Left lung (tissue), 10 donors: ENCODE measurements around the gene SYT6. TPM values are rescaled to one million over a fixed set of nuclear protein-coding genes. Genes with fewer than 3 reads are reported as not detected.
"Not testable (repeated sequence)": the region's sequence is repeated elsewhere in the genome, so short reads cannot be mapped to it uniquely, and the experiment has no call there.

Source experiments
- ATAC-seq: fragments of 200-7000 bp; cut with Tn5 transposase; one replicate; pipeline ENCODE4 v1.9.1; 2020; ENCODE audit warnings: moderate library complexity
- DNase-seq, 4 donors: peaks; one replicate each; pipeline ENCODE4 v3.0.0-alpha.2; 2013 to 2020
- H3K27ac ChIP-seq, 2 donors: fragments of 200-600 bp; sonication (generic) in 1 of 2; one replicate each; pipeline versions ENCODE4 v1.5.0 to v1.8.0; 2020 to 2021
- H3K27me3 ChIP-seq, 2 donors: fragments of 200-600 bp; sonication (generic) in 1 of 2; one replicate each; pipeline versions ENCODE4 v1.5.0 to v1.8.0; 2020 to 2021
- H3K36me3 ChIP-seq, 2 donors: fragments of 200-600 bp; sonication (generic) in 1 of 2; one replicate each; pipeline versions ENCODE4 v1.5.0 to v1.8.0; 2020 to 2021
- H3K4me1 ChIP-seq, 2 donors: fragments of 200-600 bp; one replicate each; pipeline ENCODE4 v1.8.0; 2021
- H3K4me3 ChIP-seq, 2 donors: fragments of 200-600 bp; sonication (generic) in 1 of 2; one replicate each; pipeline versions ENCODE4 v1.5.0 to v1.8.0; 2020 to 2021; ENCODE audit warnings: mild to moderate bottlenecking in 1 of 2
- H3K9me3 ChIP-seq, 2 donors: fragments of 200-600 bp; sonication (generic) in 1 of 2; one replicate each; pipeline versions ENCODE4 v1.5.0 to v1.8.0; 2020 to 2021
- CTCF ChIP-seq, 2 donors: fragments of 200-600 bp; sonication (generic) in 1 of 2; IDR thresholded peaks; one replicate each; pipeline versions ENCODE4 v1.5.0 to v1.8.0; 2021; ENCODE audit warnings: antibody characterized with exemption in 2 of 2
- intact Hi-C, 2 donors: fragments of 100-400 bp; cut with DNase I; formaldehyde crosslinking; loops; one replicate each; pipeline versions ENCODE4 v1.11.2 to v1.14.2; 2022
- polyA plus RNA-seq, 6 donors: library from polyadenylated mRNA; unstranded; fragments of 120-200 nt; gene quantifications; one replicate each; pipeline ENCODE4 v1.2.1, GENCODE V29; 2013; ENCODE audit not compliant: insufficient read length in 6 of 6
- total RNA-seq, 2 donors: library from RNA; stranded (reverse); fragmentation: NEBNext Ultra II Directional; extraction: Animal tissue kit (Norgen Biotek cat#: 25700); gene quantifications; one replicate each; pipeline ENCODE4 v1.2.1, GENCODE V29; 2021
- donor health status: DM: no; HTN: yes; CAD: no.
- donor health status: DM: no; HTN: no; CAD: no.

Gene SYT6
- total and polyA plus RNA-seq, 8 donors, result 10.9 to 21.9 (median 12.6) TPM; not detected in 2

GRCh38 chr1:114061121-114061830 is 92.4 kb downstream of the SYT6 start:
- ATAC-seq (no peak), DNase-seq (no peak)
- Histone ChIP-seq H3K27ac (no peak overlapping the region), H3K27me3 (no peaks in the 10 kb centered on the region), H3K36me3 (no peaks in the 10 kb centered on the region), H3K9me3 (peaks cover 0 to 20% of the 10 kb centered on the region in 2 donors), H3K4me3 (no peak overlapping the region), H3K4me1 (no peaks in the 10 kb centered on the region)
- TF ChIP-seq CTCF (IDR thresholded peaks at IDR 0.05), result no peak
- intact Hi-C loops, result no loop called here

- DNase-seq, H3K27me3 ChIP-seq, H3K27ac ChIP-seq, intact Hi-C loops, H3K4me1 ChIP-seq, ATAC-seq, H3K36me3 ChIP-seq, H3K4me3 ChIP-seq: not testable (repeated sequence)
- peaks cover 0 to 20% of the 10 kb centered on the region in 2 donors for H3K9me3 ChIP-seq
Measured at GRCh38 chr1:114058236-114058635, 95.4 kb downstream of the SYT6 start.

- Histone ChIP-seq H3K27me3 (no peaks in the 10 kb centered on the region), H3K27ac (no peak overlapping the region), H3K9me3 (peaks cover 0 to 9% of the 10 kb centered on the region in 2 donors), H3K4me3 (no peak overlapping the region), H3K36me3 (no peaks in the 10 kb centered on the region), H3K4me1 (no peaks in the 10 kb centered on the region)
- intact Hi-C loops, result no loop called here
- ATAC-seq (no peak), DNase-seq (no peak)
- TF ChIP-seq CTCF (IDR thresholded peaks at IDR 0.05), result no peak
Measured at GRCh38 chr1:114054148-114054547, 99.5 kb downstream of the SYT6 start.

GRCh38 chr1:114048232-114048631 is 105.4 kb downstream of the SYT6 start:
- Histone ChIP-seq H3K4me3 (no peak overlapping the region), H3K9me3 (no peaks in the 10 kb centered on the region), H3K27me3 (no peaks in the 10 kb centered on the region), H3K27ac (no peak overlapping the region), H3K4me1 (no peaks in the 10 kb centered on the region), H3K36me3 (no peaks in the 10 kb centered on the region)
- no peak for TF ChIP-seq CTCF (IDR thresholded peaks at IDR 0.05)
- DNase-seq (no peak), ATAC-seq (no peak)
- intact Hi-C loops, result no loop called here

GRCh38 chr1:114043548-114043947 is 110.1 kb downstream of the SYT6 start:
- DNase-seq (no peak), ATAC-seq (peak; percentile 37)
- H3K27me3 ChIP-seq, result no peaks in the 10 kb centered on the region
- no peak for TF ChIP-seq CTCF (IDR thresholded peaks at IDR 0.05)
- no peak overlapping the region for H3K4me3 ChIP-seq
- no peaks in the 10 kb centered on the region for H3K36me3 ChIP-seq
- no peak overlapping the region for H3K27ac ChIP-seq
- peaks cover 0 to 12% of the 10 kb centered on the region in 2 donors for H3K4me1 ChIP-seq
- no peaks in the 10 kb centered on the region for H3K9me3 ChIP-seq
- intact Hi-C loops, result no loop called here

- TF ChIP-seq CTCF (IDR thresholded peaks at IDR 0.05), result no peak
- H3K27ac ChIP-seq, result no peak overlapping the region
- no peak for ATAC-seq
- H3K27me3 ChIP-seq, result no peaks in the 10 kb centered on the region
- intact Hi-C loops, result no loop called here
- H3K36me3 ChIP-seq, result no peaks in the 10 kb centered on the region
- no peak for DNase-seq
- H3K9me3 ChIP-seq, result no peaks in the 10 kb centered on the region
- H3K4me1 ChIP-seq, result peaks cover 0 to 12% of the 10 kb centered on the region in 2 donors
- no peak overlapping the region for H3K4me3 ChIP-seq
Measured at GRCh38 chr1:114043054-114043453, 110.6 kb downstream of the SYT6 start.
